SK-N-SH treated with all-trans-retinoic acid at 6 μM for 48 hours (cell line): Measurements from ENCODE around the gene RPP30.

ENCODE experiments used
- ARNTL ChIP-seq: fragments of 450-650 bp; formaldehyde crosslinking; IDR thresholded peaks from 2 replicates; pipeline ENCODE4 v1.5.0; 2020; ENCODE audit warnings: low read depth, mild to moderate bottlenecking, moderate library complexity, borderline replicate concordance
- BACH2 ChIP-seq: fragments of 250-450 bp; sonication (Bioruptor Pico); IDR thresholded peaks from 2 replicates; pipeline ENCODE4 v1.9.0; 2021; ENCODE audit warnings: mild to moderate bottlenecking, borderline replicate concordance
- CREB5 ChIP-seq: fragments of 250-450 bp; sonication (Bioruptor Pico); IDR thresholded peaks from 2 replicates; pipeline ENCODE4 v1.5.1; 2020; ENCODE audit warnings: low read depth, mild to moderate bottlenecking, moderate library complexity
- CSRNP3 ChIP-seq: fragments of 250-450 bp; sonication (Bioruptor Pico); IDR thresholded peaks from 2 replicates; pipeline ENCODE4 v1.5.1; 2021; ENCODE audit warnings: mild to moderate bottlenecking, moderate library complexity
- ISL1 ChIP-seq: fragments of 250-450 bp; sonication (Bioruptor Pico); IDR thresholded peaks from 2 replicates; pipeline ENCODE4 v2.1.2; 2022; ENCODE audit warnings: mild to moderate bottlenecking, moderate library complexity
- PATZ1 ChIP-seq: fragments of 250-450 bp; sonication (Bioruptor Pico); IDR thresholded peaks from 2 replicates; pipeline ENCODE4 v1.8.0; 2020; ENCODE audit warnings: mild to moderate bottlenecking, moderate library complexity, borderline replicate concordance
- PPARA ChIP-seq: fragments of 250-450 bp; sonication (Bioruptor Pico); IDR thresholded peaks from 2 replicates; pipeline ENCODE4 v1.5.0; 2020; ENCODE audit warnings: mild to moderate bottlenecking, borderline replicate concordance
- TOX ChIP-seq: fragments of 250-450 bp; sonication (Bioruptor Pico); IDR thresholded peaks from 2 replicates; pipeline ENCODE4 v1.8.0; 2021; ENCODE audit warnings: mild to moderate bottlenecking, moderate library complexity, borderline replicate concordance
- ZFP3 ChIP-seq: fragments of 250-450 bp; sonication (Bioruptor Pico); IDR thresholded peaks from 2 replicates; pipeline ENCODE4 v1.5.0; 2020; ENCODE audit warnings: mild to moderate bottlenecking, moderate library complexity
- ZNF8 ChIP-seq: fragments of 450-650 bp; formaldehyde crosslinking; IDR thresholded peaks from 2 replicates; pipeline ENCODE4 v1.5.0; 2020; ENCODE audit warnings: mild to moderate bottlenecking, moderate library complexity

GRCh38 chr10:90822508-90822907 is 49.3 kb upstream of the RPP30 start:
- TF ChIP-seq CREB5 (CRISPR knock-in tag) = no peak
- no peak for TF ChIP-seq TOX (CRISPR knock-in tag)
- TF ChIP-seq ARNTL (CRISPR knock-in tag) = no peak
- TF ChIP-seq PATZ1 = no peak
- no peak for TF ChIP-seq PPARA (CRISPR knock-in tag)
- no peak for TF ChIP-seq ISL1 (CRISPR knock-in tag)
- TF ChIP-seq BACH2 (CRISPR knock-in tag) = no peak
- TF ChIP-seq ZFP3 = no peak
- TF ChIP-seq ZNF8 = no peak
- TF ChIP-seq CSRNP3 (CRISPR knock-in tag) = no peak
